Stomach (tissue), 9 donors: ENCODE measurements around the gene CENPC. TPM values are rescaled to one million over a fixed set of nuclear protein-coding genes. Genes with fewer than 3 reads are reported as not detected.

ENCODE experiments used
- DNase-seq, 2 donors: peaks; one replicate each; pipeline versions ENCODE4 v3.0.0 to v3.0.0-alpha.2; 2013 to 2019
- H3K27ac ChIP-seq, 5 donors: fragments of 200-600 bp in 4 of 5; sonication (generic) in 4 of 5; one replicate each; pipeline ENCODE4 v1.5.1; 2013 to 2019; ENCODE audit warnings: mild to moderate bottlenecking in 1 of 5, moderate library complexity in 1 of 5
- H3K27me3 ChIP-seq, 3 donors: fragments of 200-600 bp; sonication (generic); one replicate each; pipeline ENCODE4 v1.5.1; 2017 to 2019; ENCODE audit warnings: mixed run types in 1 of 3
- H3K36me3 ChIP-seq, 4 donors: fragments of 200-600 bp; sonication (generic); 1 replicate in 3 of 4; 2 replicates in 1 of 4; pipeline ENCODE4 v1.5.1; 2016 to 2019
- H3K4me1 ChIP-seq, 4 donors: fragments of 200-600 bp; sonication (generic); one replicate each; pipeline ENCODE4 v1.5.1; 2016 to 2019
- H3K4me3 ChIP-seq, 4 donors: fragments of 200-600 bp; sonication (generic) in 3 of 4; one replicate each; pipeline ENCODE4 v1.5.1; 2016 to 2019; ENCODE audit warnings: mild to moderate bottlenecking in 1 of 4
- H3K9me3 ChIP-seq, 4 donors: fragments of 200-600 bp; sonication (generic); one replicate each; pipeline ENCODE4 v1.5.1; 2016 to 2019
- CTCF ChIP-seq, 7 experiments: fragments of 450-650 bp in 4 of 7; fragments of 200-600 bp in 3 of 7; sonication (generic) in 3 of 7; IDR thresholded peaks; one replicate each; pipeline ENCODE4 v1.5.1; 2016 to 2019; ENCODE audit warnings: antibody characterized with exemption in 7 of 7, control low read depth in 2 of 7, mild to moderate bottlenecking in 1 of 7
- EP300 ChIP-seq: sonication (generic); formaldehyde crosslinking; IDR thresholded peaks from one replicate; pipeline ENCODE4 v1.6.1; 2017; ENCODE audit warnings: antibody characterized with exemption
- POLR2A ChIP-seq, 4 donors: fragments of 450-650 bp; IDR thresholded peaks; one replicate each; pipeline ENCODE4 v1.6.1; 2016; ENCODE audit warnings: antibody characterized with exemption in 4 of 4, control low read depth in 2 of 4, mild to moderate bottlenecking in 1 of 4, moderate library complexity in 1 of 4
- POLR2AphosphoS5 ChIP-seq, 3 donors: sonication (generic); formaldehyde crosslinking; IDR thresholded peaks; one replicate each; pipeline ENCODE4 v1.6.1; 2016; ENCODE audit warnings: antibody characterized with exemption in 3 of 3
- WGBS, 5 donors: extraction: QIAGEN DNeasy Blood & Tissue Kit in 3 of 5; methylation state at CpG; one replicate each; pipeline versions ENCODE4 v1.1.5 to v1.1.7; 2013 to 2018; 5-methylcytosine and 5-hydroxymethylcytosine counted together
- intact Hi-C: fragments of 100-400 bp; cut with DNase I; formaldehyde crosslinking; loops from one replicate; pipeline ENCODE4 v1.15.1; 2023; ENCODE audit warnings: low total_unique reads
- polyA plus RNA-seq, 3 donors: library from polyadenylated mRNA; stranded (reverse); fragments of 200-250 nt; gene quantifications; one replicate each; pipeline ENCODE4 v1.2.3, GENCODE V29; 2013
- total RNA-seq, 5 donors: library from RNA; depleted of rRNA; stranded (reverse); fragments of >200 nt; gene quantifications; one replicate each; pipeline versions ENCODE4 v1.1.0 to v1.2.3, GENCODE V29; 2014 to 2016
- donor health status: healthy with polysubstance abuse.
- donor health status: Bipolar disorder and iron deficiency.
- donor health status: healthy.

The CENPC gene
- total and polyA plus RNA-seq, 8 donors = 2.7 to 159 (median 32.8) TPM

- WGBS, 5 donors = 68 to 87% (median 81%) methylated on average over 4 of the region's 4 CpGs
- TF ChIP-seq CTCF (IDR thresholded peaks at IDR 0.05) (no peak), EP300 (no peak)
- Histone ChIP-seq H3K27ac (no peak overlapping the region), H3K27me3 (no peaks in the 10 kb centered on the region), H3K36me3 (peaks cover 36 to 99% (median 79%) of the 10 kb centered on the region in 4 donors), H3K4me1 (no peaks in the 10 kb centered on the region), H3K4me3 (no peak overlapping the region), H3K9me3 (peaks cover 0 to 5% (median 0%) of the 10 kb centered on the region in 4 donors)
- DNase-seq = no peak
- intact Hi-C loops = no loop called here
Observed at GRCh38 chr4:67475155-67475554, 70.1 kb downstream of the CENPC start.

GRCh38 chr4:67470871-67471270, 74.4 kb downstream of the CENPC start:
- TF ChIP-seq POLR2A (IDR thresholded peaks at IDR 0.05) (no peak), EP300 (no peak), POLR2AphosphoS5 (IDR thresholded peaks at IDR 0.05) (no peak), CTCF (IDR thresholded peaks at IDR 0.05) (no peak)
- Histone ChIP-seq H3K4me1 (no peaks in the 10 kb centered on the region), H3K36me3 (peaks cover 22 to 91% (median 75%) of the 10 kb centered on the region in 4 donors), H3K9me3 (no peaks in the 10 kb centered on the region), H3K4me3 (no peak overlapping the region), H3K27me3 (no peaks in the 10 kb centered on the region), H3K27ac (no peak overlapping the region)
- intact Hi-C loops = no loop called here
- DNase-seq = no peak

- Histone ChIP-seq H3K4me1 (peaks cover 0 to 5% (median 0%) of the 10 kb centered on the region in 4 donors), H3K27me3 (no peaks in the 10 kb centered on the region), H3K36me3 (peaks cover 5 to 74% (median 54%) of the 10 kb centered on the region in 4 donors), H3K4me3 (no peak overlapping the region), H3K9me3 (no peaks in the 10 kb centered on the region), H3K27ac (no peak overlapping the region)
- intact Hi-C loops = no loop called here
- no peak for DNase-seq
- TF ChIP-seq POLR2AphosphoS5 (IDR thresholded peaks at IDR 0.05) = no peak
- no peak for TF ChIP-seq POLR2A (IDR thresholded peaks at IDR 0.05)
- no peak for TF ChIP-seq CTCF (IDR thresholded peaks at IDR 0.05)
- TF ChIP-seq EP300 = no peak
Observed at GRCh38 chr4:67468830-67469229, 76.5 kb downstream of the CENPC start.

GRCh38 chr4:67466751-67467150, 78.6 kb downstream of the CENPC start:
- DNase-seq = no peak

More at GRCh38 chr4:67466751-67467150, 78.6 kb downstream of the CENPC start:
- H3K27ac ChIP-seq = no peak overlapping the region
- no peak overlapping the region for H3K4me3 ChIP-seq
- intact Hi-C loops = no loop called here
- no peaks in the 10 kb centered on the region for H3K9me3 ChIP-seq
- no peaks in the 10 kb centered on the region for H3K27me3 ChIP-seq
- TF ChIP-seq POLR2A (IDR thresholded peaks at IDR 0.05) = no peak
- no peak for TF ChIP-seq POLR2AphosphoS5 (IDR thresholded peaks at IDR 0.05)
- TF ChIP-seq CTCF (IDR thresholded peaks at IDR 0.05) = no peak
- no peak for TF ChIP-seq EP300
- H3K4me1 ChIP-seq = peaks cover 0 to 5% (median 0%) of the 10 kb centered on the region in 4 donors
- H3K36me3 ChIP-seq = peaks cover 0 to 55% (median 35%) of the 10 kb centered on the region in 4 donors
- 91 to 98% (median 94%) methylated on average over 3 of the region's 3 CpGs for WGBS, 5 donors
